Stomach (tissue), 9 donors: Measurements from ENCODE around the gene PERM1. TPM values are rescaled to one million over a fixed set of nuclear protein-coding genes. Genes with fewer than 3 reads are reported as not detected.
A peak's percentile ranks its signal among the peaks of the same experiment; 100 is the strongest.

Source experiments
- DNase-seq, 2 donors: peaks; one replicate each; pipeline versions ENCODE4 v3.0.0 to v3.0.0-alpha.2; 2013 to 2019
- H3K27ac ChIP-seq, 5 donors: fragments of 200-600 bp in 4 of 5; sonication (generic) in 4 of 5; one replicate each; pipeline ENCODE4 v1.5.1; 2013 to 2019; ENCODE audit warnings: mild to moderate bottlenecking in 1 of 5, moderate library complexity in 1 of 5
- H3K27me3 ChIP-seq, 3 donors: fragments of 200-600 bp; sonication (generic); one replicate each; pipeline ENCODE4 v1.5.1; 2017 to 2019; ENCODE audit warnings: mixed run types in 1 of 3
- H3K36me3 ChIP-seq, 4 donors: fragments of 200-600 bp; sonication (generic); 1 replicate in 3 of 4; 2 replicates in 1 of 4; pipeline ENCODE4 v1.5.1; 2016 to 2019
- H3K4me1 ChIP-seq, 4 donors: fragments of 200-600 bp; sonication (generic); one replicate each; pipeline ENCODE4 v1.5.1; 2016 to 2019
- H3K4me3 ChIP-seq, 4 donors: fragments of 200-600 bp; sonication (generic) in 3 of 4; one replicate each; pipeline ENCODE4 v1.5.1; 2016 to 2019; ENCODE audit warnings: mild to moderate bottlenecking in 1 of 4
- H3K9me3 ChIP-seq, 4 donors: fragments of 200-600 bp; sonication (generic); one replicate each; pipeline ENCODE4 v1.5.1; 2016 to 2019
- EP300 ChIP-seq: sonication (generic); formaldehyde crosslinking; IDR thresholded peaks from one replicate; pipeline ENCODE4 v1.6.1; 2017; ENCODE audit warnings: antibody characterized with exemption
- POLR2A ChIP-seq, 4 donors: fragments of 450-650 bp; IDR thresholded peaks; one replicate each; pipeline ENCODE4 v1.6.1; 2016; ENCODE audit warnings: antibody characterized with exemption in 4 of 4, control low read depth in 2 of 4, mild to moderate bottlenecking in 1 of 4, moderate library complexity in 1 of 4
- POLR2AphosphoS5 ChIP-seq, 3 donors: sonication (generic); formaldehyde crosslinking; IDR thresholded peaks; one replicate each; pipeline ENCODE4 v1.6.1; 2016; ENCODE audit warnings: antibody characterized with exemption in 3 of 3
- WGBS, 5 donors: extraction: QIAGEN DNeasy Blood & Tissue Kit in 3 of 5; methylation state at CpG; one replicate each; pipeline versions ENCODE4 v1.1.5 to v1.1.7; 2013 to 2018; 5-methylcytosine and 5-hydroxymethylcytosine counted together
- intact Hi-C: fragments of 100-400 bp; cut with DNase I; formaldehyde crosslinking; loops from one replicate; pipeline ENCODE4 v1.15.1; 2023; ENCODE audit warnings: low total_unique reads
- polyA plus RNA-seq, 3 donors: library from polyadenylated mRNA; stranded (reverse); fragments of 200-250 nt; gene quantifications; one replicate each; pipeline ENCODE4 v1.2.3, GENCODE V29; 2013
- total RNA-seq, 5 donors: library from RNA; depleted of rRNA; stranded (reverse); fragments of >200 nt; gene quantifications; one replicate each; pipeline versions ENCODE4 v1.1.0 to v1.2.3, GENCODE V29; 2014 to 2016
- TF ChIP-seq, protein P1 (sequence below), 7 experiments: fragments of 450-650 bp in 4 of 7; fragments of 200-600 bp in 3 of 7; sonication (generic) in 3 of 7; IDR thresholded peaks; one replicate each; pipeline ENCODE4 v1.5.1; 2016 to 2019; ENCODE audit warnings: antibody characterized with exemption in 7 of 7, control low read depth in 2 of 7, mild to moderate bottlenecking in 1 of 7
- donor health status: healthy with polysubstance abuse.
- donor health status: Bipolar disorder and iron deficiency.
- donor health status: healthy.

PERM1 gene
- total and polyA plus RNA-seq, 8 donors: 0.37 to 0.88 (median 0.45) TPM; not detected in 4

- TF ChIP-seq EP300 (no peak), POLR2A (IDR thresholded peaks at IDR 0.05) (no peak), POLR2AphosphoS5 (IDR thresholded peaks at IDR 0.05) (no peak)
- TF ChIP-seq, protein P1, sequence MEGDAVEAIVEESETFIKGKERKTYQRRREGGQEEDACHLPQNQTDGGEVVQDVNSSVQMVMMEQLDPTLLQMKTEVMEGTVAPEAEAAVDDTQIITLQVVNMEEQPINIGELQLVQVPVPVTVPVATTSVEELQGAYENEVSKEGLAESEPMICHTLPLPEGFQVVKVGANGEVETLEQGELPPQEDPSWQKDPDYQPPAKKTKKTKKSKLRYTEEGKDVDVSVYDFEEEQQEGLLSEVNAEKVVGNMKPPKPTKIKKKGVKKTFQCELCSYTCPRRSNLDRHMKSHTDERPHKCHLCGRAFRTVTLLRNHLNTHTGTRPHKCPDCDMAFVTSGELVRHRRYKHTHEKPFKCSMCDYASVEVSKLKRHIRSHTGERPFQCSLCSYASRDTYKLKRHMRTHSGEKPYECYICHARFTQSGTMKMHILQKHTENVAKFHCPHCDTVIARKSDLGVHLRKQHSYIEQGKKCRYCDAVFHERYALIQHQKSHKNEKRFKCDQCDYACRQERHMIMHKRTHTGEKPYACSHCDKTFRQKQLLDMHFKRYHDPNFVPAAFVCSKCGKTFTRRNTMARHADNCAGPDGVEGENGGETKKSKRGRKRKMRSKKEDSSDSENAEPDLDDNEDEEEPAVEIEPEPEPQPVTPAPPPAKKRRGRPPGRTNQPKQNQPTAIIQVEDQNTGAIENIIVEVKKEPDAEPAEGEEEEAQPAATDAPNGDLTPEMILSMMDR (IDR thresholded peaks at IDR 0.05): no peak
- H3K4me3 ChIP-seq: no peak overlapping the region
- peaks cover 21 to 32% (median 28%) of the 10 kb centered on the region in 4 donors for H3K4me1 ChIP-seq
- H3K9me3 ChIP-seq: no peaks in the 10 kb centered on the region
- DNase-seq: peak; percentile 57 to 76
- peaks cover 0 to 47% (median 2%) of the 10 kb centered on the region in 3 donors for H3K27me3 ChIP-seq
- no peaks in the 10 kb centered on the region for H3K36me3 ChIP-seq
- 69 to 71% (median 70%) methylated on average over 23 to 37 of the region's 37 CpGs for WGBS, 5 donors
- intact Hi-C loops: no loop called here
- no peak overlapping the region for H3K27ac ChIP-seq
Measured at GRCh38 chr1:1006305-1007159, 24.6 kb upstream of the PERM1 start.

GRCh38 chr1:1005774-1006304 lies 23.9 kb upstream of the PERM1 start:
- Histone ChIP-seq H3K36me3 (no peaks in the 10 kb centered on the region), H3K27me3 (peaks cover 0 to 54% (median 9%) of the 10 kb centered on the region in 3 donors), H3K27ac (peak overlapping the region in 1 of 5 donors; percentile 59), H3K9me3 (no peaks in the 10 kb centered on the region), H3K4me1 (peaks cover 28 to 39% (median 35%) of the 10 kb centered on the region in 4 donors), H3K4me3 (no peak overlapping the region)
- peak in 1 of 2 donors; percentile 21 for DNase-seq
- intact Hi-C loops: no loop called here
- TF ChIP-seq EP300: no peak
- no peak for TF ChIP-seq POLR2AphosphoS5 (IDR thresholded peaks at IDR 0.05)
- no peak for TF ChIP-seq POLR2A (IDR thresholded peaks at IDR 0.05)
- TF ChIP-seq, protein P1 (IDR thresholded peaks at IDR 0.05): no peak
- WGBS, 5 donors: 51 to 81% (median 58%) methylated on average over 7 to 23 of the region's 23 CpGs

- Histone ChIP-seq H3K4me1 (peaks cover 32 to 47% (median 43%) of the 10 kb centered on the region in 4 donors), H3K27me3 (peaks cover 0 to 62% (median 16%) of the 10 kb centered on the region in 3 donors), H3K27ac (peak overlapping the region in 2 of 5 donors; percentile 20 to 59), H3K36me3 (no peaks in the 10 kb centered on the region), H3K4me3 (no peak overlapping the region), H3K9me3 (no peaks in the 10 kb centered on the region)
- intact Hi-C loops: no loop called here
- DNase-seq: peak; percentile 81 to 83
- TF ChIP-seq POLR2A (IDR thresholded peaks at IDR 0.05) (no peak), POLR2AphosphoS5 (IDR thresholded peaks at IDR 0.05) (peak in 1 of 3 donors; percentile 19)
- WGBS, 5 donors: 17 to 31% (median 24%) methylated on average over 16 to 21 of the region's 21 CpGs
Measured at GRCh38 chr1:1004780-1005697, 23.1 kb upstream of the PERM1 start.

DNA sequence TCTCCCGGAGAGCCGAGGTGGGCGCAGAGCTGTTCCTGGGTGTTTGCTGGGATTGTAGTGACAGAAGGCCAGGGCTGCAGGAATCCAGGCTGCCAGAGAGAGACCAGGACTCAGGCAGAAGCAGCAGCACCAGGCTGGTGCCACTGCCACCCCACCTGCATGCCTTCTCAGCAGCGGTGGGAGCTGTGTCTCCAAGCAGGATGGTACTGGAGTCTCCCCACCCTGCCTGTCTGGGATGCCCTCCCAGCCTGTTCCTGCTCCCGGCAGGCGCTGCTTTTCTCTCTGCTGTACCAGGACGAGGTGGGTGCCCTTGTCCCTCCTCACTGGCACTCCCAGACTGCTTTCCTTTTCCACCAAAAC lies 22.5 kb upstream of the PERM1 start:
- intact Hi-C loops: no loop called here
- H3K36me3 ChIP-seq: no peaks in the 10 kb centered on the region
- no peak overlapping the region for H3K27ac ChIP-seq
- no peaks in the 10 kb centered on the region for H3K9me3 ChIP-seq
- TF ChIP-seq POLR2AphosphoS5 (IDR thresholded peaks at IDR 0.05) (no peak), POLR2A (IDR thresholded peaks at IDR 0.05) (no peak), EP300 (no peak)
- TF ChIP-seq, protein P1 (IDR thresholded peaks at IDR 0.05): no peak
- peaks cover 39 to 52% (median 49%) of the 10 kb centered on the region in 4 donors for H3K4me1 ChIP-seq
- H3K4me3 ChIP-seq: no peak overlapping the region
- peaks cover 0 to 69% (median 20%) of the 10 kb centered on the region in 3 donors for H3K27me3 ChIP-seq
- WGBS, 5 donors: 48 to 76% (median 69%) methylated on average over 6 to 7 of the region's 7 CpGs
- no peak for DNase-seq
